GM12801 (cell line): ENCODE data around the gene BMPR2.

ENCODE experiments used
- CTCF ChIP-seq: IDR thresholded peaks from one replicate; pipeline ENCODE4 v1.5.1; 2011; ENCODE audit warnings: control low read depth; ENCODE audit not compliant: insufficient read length; ENCODE audit errors: extremely low read depth

The BMPR2 gene

GRCh38 chr2:202375609-202376408 is at the start of gene BMPR2:
TSS of gene BMPR2 (plus strand) at chr2:202376327. CDS start at chr2:202377475, 1,148 bp downstream.
- no peak for TF ChIP-seq CTCF

GRCh38 chr2:202327858-202328257 is 48.3 kb upstream of the BMPR2 start:
- no peak for TF ChIP-seq CTCF

DNA sequence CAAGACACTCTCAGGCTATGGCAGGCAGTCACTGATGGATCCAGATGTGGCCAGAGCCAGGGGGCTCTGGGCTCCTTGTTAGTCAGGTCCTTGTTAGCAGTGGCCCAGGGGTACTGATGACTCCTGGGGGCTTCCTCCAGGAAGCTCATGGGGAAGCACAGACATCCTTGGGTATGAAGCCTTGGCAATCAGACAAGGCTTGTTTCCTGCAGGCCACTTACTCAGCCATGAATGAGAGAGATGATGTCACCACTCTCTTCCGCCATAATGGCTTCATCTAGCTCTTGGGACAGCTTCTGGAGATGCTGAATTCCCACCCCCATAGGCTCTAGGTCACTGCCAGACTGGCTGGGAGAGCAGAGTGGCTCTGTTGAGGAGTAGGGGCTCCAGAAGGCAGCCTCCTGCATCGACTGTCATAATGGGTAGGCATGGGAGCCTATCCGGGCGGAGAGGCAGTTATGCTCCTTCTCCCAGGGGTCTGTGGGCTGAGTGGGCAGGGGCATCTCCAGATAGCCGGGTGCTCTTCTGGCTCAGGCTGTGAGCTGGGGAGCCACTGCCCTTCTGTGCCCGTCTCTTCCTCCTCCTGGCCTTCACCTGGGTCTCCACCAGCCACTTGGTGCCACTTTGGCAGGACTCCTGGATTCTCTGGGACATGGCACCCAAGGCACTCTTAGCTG is 40.2 kb upstream of the BMPR2 start:
- TF ChIP-seq CTCF = no peak

DNA sequence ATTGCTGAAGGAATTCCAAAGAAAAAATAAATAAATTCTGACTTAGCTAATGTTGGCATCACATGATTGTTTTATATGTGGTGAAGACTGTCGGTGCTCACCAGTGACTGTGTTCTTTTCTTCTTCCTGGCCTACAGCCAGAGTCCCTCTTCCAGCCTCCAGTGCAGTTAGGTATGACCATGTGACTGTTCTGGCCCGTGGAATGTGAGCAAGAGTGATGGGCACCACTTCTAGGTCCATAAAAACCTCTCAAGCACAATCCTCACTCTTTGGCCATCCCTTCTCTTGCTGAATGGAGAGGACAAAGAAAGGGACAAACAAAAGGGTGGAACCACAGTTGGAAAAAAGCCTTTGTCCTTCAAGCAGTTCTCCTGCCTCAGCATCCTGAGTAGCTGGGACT is 39.0 kb upstream of the BMPR2 start:
- TF ChIP-seq CTCF = no peak

- TF ChIP-seq CTCF = no peak
Measured at GRCh38 chr2:202337706-202338346, 38.3 kb upstream of the BMPR2 start.

- TF ChIP-seq CTCF = no peak
Measured at GRCh38 chr2:202339071-202339870, 36.9 kb upstream of the BMPR2 start.

DNA sequence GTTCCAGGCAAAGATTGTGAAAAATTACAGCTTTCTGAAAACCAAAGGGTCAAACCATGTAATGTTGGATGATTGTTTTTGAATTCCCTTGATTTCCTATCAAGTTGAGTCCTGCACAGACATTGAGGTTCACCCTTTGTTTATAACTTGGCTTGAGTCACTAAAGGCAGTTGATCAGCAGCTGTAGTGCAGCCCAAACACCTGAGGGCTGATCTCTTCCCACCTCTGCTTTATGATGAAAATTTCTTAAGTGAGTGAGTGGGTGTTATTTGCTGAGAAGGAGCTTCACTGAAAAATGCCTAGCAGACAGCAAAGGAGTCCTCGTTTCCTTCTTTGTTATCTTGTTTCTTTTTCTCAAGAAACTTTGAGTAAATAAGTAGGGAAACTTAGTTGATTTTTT is 31.9 kb upstream of the BMPR2 start:
- no peak for TF ChIP-seq CTCF
